Gastroesophageal sphincter (tissue), 3 donors: ENCODE data around the gene C4BPA.

Experiments
- CTCF ChIP-seq, 4 experiments: fragments of 200-600 bp in 2 of 4; fragments of 450-650 bp in 2 of 4; sonication (generic) in 1 of 4; IDR thresholded peaks; one replicate each; pipeline ENCODE4 v1.5.1; 2017 to 2019; ENCODE audit warnings: antibody characterized with exemption in 4 of 4, mild to moderate bottlenecking in 2 of 4, moderate library complexity in 2 of 4
- EP300 ChIP-seq: sonication (generic); formaldehyde crosslinking; IDR thresholded peaks from one replicate; pipeline ENCODE4 v1.6.1; 2017; ENCODE audit warnings: antibody characterized with exemption, mild to moderate bottlenecking
- POLR2A ChIP-seq, 2 donors: fragments of 450-650 bp; IDR thresholded peaks; one replicate each; pipeline ENCODE4 v1.6.1; 2017; ENCODE audit warnings: antibody characterized with exemption in 2 of 2, mild to moderate bottlenecking in 2 of 2, moderate library complexity in 1 of 2
- POLR2AphosphoS5 ChIP-seq: sonication (generic); formaldehyde crosslinking; IDR thresholded peaks from one replicate; pipeline ENCODE4 v1.6.1; 2017; ENCODE audit warnings: antibody characterized with exemption

GRCh38 chr1:207152792-207153468, 48.9 kb downstream of the C4BPA start:
- TF ChIP-seq POLR2A (IDR thresholded peaks at IDR 0.05) (no peak), CTCF (IDR thresholded peaks at IDR 0.05) (no peak), POLR2AphosphoS5 (no peak), EP300 (no peak)
